Epithelial cell of esophagus (primary cell): ENCODE data around the gene OLFML2A.

ENCODE experiments used
- DNase-seq: peaks from one replicate; pipeline ENCODE4 v3.0.0; 2010; ENCODE audit warnings: low read depth
- H3K4me3 ChIP-seq: 2 replicates; pipeline ENCODE4 v1.5.1; 2011; ENCODE audit warnings: mild to moderate bottlenecking, low read length, control low read depth
- CTCF ChIP-seq: IDR thresholded peaks from 2 replicates; pipeline ENCODE4 v1.5.1; 2011; ENCODE audit warnings: low read depth, mild to moderate bottlenecking, low read length, control low read depth, inconsistent platforms; ENCODE audit not compliant: insufficient read depth; ENCODE audit errors: missing control alignments

Gene OLFML2A

GRCh38 chr9:124778575-124779367 is 1.8 kb downstream of the OLFML2A start:
- no peak for TF ChIP-seq CTCF
- no peak overlapping the region for H3K4me3 ChIP-seq
- no peak for DNase-seq

- H3K4me3 ChIP-seq, result no peak overlapping the region
- peak; percentile 89 for DNase-seq
- TF ChIP-seq CTCF, result no peak
Measured at GRCh38 chr9:124779368-124780059, 2.6 kb downstream of the OLFML2A start.

GRCh38 chr9:124780060-124780756 is 3.3 kb downstream of the OLFML2A start:
- no peak for DNase-seq
- no peak for TF ChIP-seq CTCF
- H3K4me3 ChIP-seq, result no peak overlapping the region

GRCh38 chr9:124780757-124781151 is 3.8 kb downstream of the OLFML2A start:
- H3K4me3 ChIP-seq, result no peak overlapping the region
- no peak for TF ChIP-seq CTCF

GRCh38 chr9:124781967-124782660 is 5.2 kb downstream of the OLFML2A start:
- no peak overlapping the region for H3K4me3 ChIP-seq

More at GRCh38 chr9:124780757-124781151, 3.8 kb downstream of the OLFML2A start:
- DNase-seq, result no peak

More at GRCh38 chr9:124781967-124782660, 5.2 kb downstream of the OLFML2A start:
- no peak for TF ChIP-seq CTCF
- DNase-seq, result no peak
